Fibroblast of lung (primary cell): ENCODE data around the gene TFB2M.
"Not testable (repeated sequence)": the region's sequence is repeated elsewhere in the genome, so short reads cannot be mapped to it uniquely, and the experiment has no call there.

Experiments
- EZH2 ChIP-seq: IDR thresholded peaks from 2 replicates; pipeline ENCODE4 v1.5.1; 2012; ENCODE audit warnings: low read length, control low read depth, mild to moderate bottlenecking; ENCODE audit errors: missing control alignments
- TF ChIP-seq, protein P1 (sequence below), 2 donors: IDR thresholded peaks in 1 of 2; conservative IDR thresholded peaks in 1 of 2; 1 replicate in 1 of 2; 2 replicates in 1 of 2; pipeline ENCODE4 v1.5.1; 2011 to 2012; ENCODE audit warnings: low read length in 2 of 2, control low read depth in 1 of 2, inconsistent platforms in 1 of 2, low read depth in 1 of 2, mild to moderate bottlenecking in 1 of 2

DNA sequence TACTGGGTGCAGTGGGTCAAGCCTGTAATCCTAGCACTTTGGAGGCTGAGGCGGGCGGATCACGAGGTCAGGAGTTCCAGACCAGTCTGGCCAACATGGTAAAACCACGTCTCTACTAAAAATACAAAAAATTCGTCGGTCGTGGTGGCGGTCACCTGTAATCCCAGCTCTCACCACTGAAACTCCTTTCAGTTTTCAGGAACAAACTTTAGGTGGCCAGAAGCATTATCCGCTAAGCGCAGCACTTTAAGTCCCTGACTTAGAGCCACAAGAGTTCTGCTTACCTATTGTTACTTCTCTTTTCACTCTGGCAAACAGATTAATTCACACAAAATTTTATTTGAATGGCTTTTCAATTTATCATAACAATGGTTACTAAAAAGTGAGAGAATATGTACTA is 5.2 kb downstream of the TFB2M start:
- TF ChIP-seq, protein P1, sequence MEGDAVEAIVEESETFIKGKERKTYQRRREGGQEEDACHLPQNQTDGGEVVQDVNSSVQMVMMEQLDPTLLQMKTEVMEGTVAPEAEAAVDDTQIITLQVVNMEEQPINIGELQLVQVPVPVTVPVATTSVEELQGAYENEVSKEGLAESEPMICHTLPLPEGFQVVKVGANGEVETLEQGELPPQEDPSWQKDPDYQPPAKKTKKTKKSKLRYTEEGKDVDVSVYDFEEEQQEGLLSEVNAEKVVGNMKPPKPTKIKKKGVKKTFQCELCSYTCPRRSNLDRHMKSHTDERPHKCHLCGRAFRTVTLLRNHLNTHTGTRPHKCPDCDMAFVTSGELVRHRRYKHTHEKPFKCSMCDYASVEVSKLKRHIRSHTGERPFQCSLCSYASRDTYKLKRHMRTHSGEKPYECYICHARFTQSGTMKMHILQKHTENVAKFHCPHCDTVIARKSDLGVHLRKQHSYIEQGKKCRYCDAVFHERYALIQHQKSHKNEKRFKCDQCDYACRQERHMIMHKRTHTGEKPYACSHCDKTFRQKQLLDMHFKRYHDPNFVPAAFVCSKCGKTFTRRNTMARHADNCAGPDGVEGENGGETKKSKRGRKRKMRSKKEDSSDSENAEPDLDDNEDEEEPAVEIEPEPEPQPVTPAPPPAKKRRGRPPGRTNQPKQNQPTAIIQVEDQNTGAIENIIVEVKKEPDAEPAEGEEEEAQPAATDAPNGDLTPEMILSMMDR (conservative IDR thresholded peaks at IDR 0.05 in 1 of 2, IDR thresholded peaks at IDR 0.05 in 1 of 2; ENCODE audit: low read depth in 1 of 2, low read length in 2 of 2): not testable (repeated sequence)
- not testable (repeated sequence) for TF ChIP-seq EZH2
